ENCODE results near the gene UBA52. TPM values are rescaled to one million over a fixed set of nuclear protein-coding genes. Genes with fewer than 3 reads are reported as not detected.

The UBA52 gene
- total RNA-seq, 1 experiment from 2014 or later, result 1,361 TPM

GRCh38 chr19:18558604-18559003 lies 13.1 kb upstream of the UBA52 start (continued):
- TF ChIP-seq E2F1 (CRISPR knock-in tag; IDR thresholded peaks at IDR 0.05) (no peak), ATF3 (CRISPR knock-in tag; conservative IDR thresholded peaks at IDR 0.05) (no peak)

- Mint-ChIP-seq H3K36me3 (peaks cover 23% of the 10 kb centered on the region), H3K27me3 (ENCODE audit: low read depth) (no peaks in the 10 kb centered on the region), H3K4me3 (peak overlapping the region; percentile 14; the same call in 1 of the 2 replicates), H3K27ac (no peak overlapping the region), H3K9me3 (no peaks in the 10 kb centered on the region), H3K4me1 (peaks cover 8% of the 10 kb centered on the region)
- no peak for DNase-seq (ENCODE audit: low spot score)
- POLR2A ChIA-PET, result no interaction called here
- no peak for TF ChIP-seq NFE2L1 (CRISPR knock-in tag; IDR thresholded peaks at IDR 0.05)
- no peak for TF ChIP-seq RELA (CRISPR knock-in tag; IDR thresholded peaks at IDR 0.05; ENCODE audit: borderline replicate concordance)
- no peak for TF ChIP-seq ZNF317 (CRISPR knock-in tag; IDR thresholded peaks at IDR 0.05; ENCODE audit: borderline replicate concordance, low read depth)
- no peak for TF ChIP-seq NR3C1 (CRISPR knock-in tag; conservative IDR thresholded peaks at IDR 0.05; ENCODE audit: low read depth)
- no peak for ATAC-seq
- CTCF ChIA-PET, result interaction anchor here (0.6 to 0.7 kb wide), 2 partner anchors 30 to 98 kb away, joined by 3 read pairs; no protein-coding TSS in a partner anchor
Measured at GRCh38 chr19:18559685-18560084, 12.0 kb upstream of the UBA52 start.

GRCh38 chr19:18562086-18562485 lies 9.6 kb upstream of the UBA52 start:
- no peak overlapping the region; the same call in 1 of the 2 replicates for H3K27ac Mint-ChIP-seq
- ChIA-PET POLR2A (no interaction called here), CTCF (no interaction called here)
- DNase-seq (ENCODE audit: low spot score), result no peak
- no peak overlapping the region for H3K4me3 Mint-ChIP-seq
- H3K36me3 Mint-ChIP-seq, result peaks cover 36% of the 10 kb centered on the region
- ATAC-seq, result no peak
- no peaks in the 10 kb centered on the region for H3K9me3 Mint-ChIP-seq
- no peaks in the 10 kb centered on the region for H3K27me3 Mint-ChIP-seq (ENCODE audit: low read depth)
- H3K4me1 Mint-ChIP-seq, result peaks cover 8% of the 10 kb centered on the region
- TF ChIP-seq TP53 (CRISPR knock-in tag; IDR thresholded peaks at IDR 0.05) (no peak), ERG (CRISPR knock-in tag; IDR thresholded peaks at IDR 0.05) (no peak), MXD4 (CRISPR knock-in tag; IDR thresholded peaks at IDR 0.05; ENCODE audit: borderline replicate concordance) (no peak), GTF2I (CRISPR knock-in tag; conservative IDR thresholded peaks at IDR 0.05) (no peak), FOXJ3 (CRISPR knock-in tag; IDR thresholded peaks at IDR 0.05; ENCODE audit: borderline replicate concordance) (no peak), ZNF317 (CRISPR knock-in tag; IDR thresholded peaks at IDR 0.05; ENCODE audit: borderline replicate concordance, low read depth) (no peak), NFE2L1 (CRISPR knock-in tag; IDR thresholded peaks at IDR 0.05) (no peak), ZNF416 (CRISPR knock-in tag; IDR thresholded peaks at IDR 0.05) (no peak), AFF4 (CRISPR knock-in tag; IDR thresholded peaks at IDR 0.05; ENCODE audit: borderline replicate concordance) (no peak)

GRCh38 chr19:18566953-18567352 lies 4.7 kb upstream of the UBA52 start:
- DNase-seq (ENCODE audit: low spot score), result no peak
- Mint-ChIP-seq H3K27me3 (ENCODE audit: low read depth) (no peaks in the 10 kb centered on the region), H3K9me3 (no peaks in the 10 kb centered on the region), H3K36me3 (peaks cover 58% of the 10 kb centered on the region), H3K4me1 (0 out of 2 replicates have a peak, but pooled peaks cover 2% of the 10 kb centered on the region), H3K27ac (no peak overlapping the region), H3K4me3 (no peak overlapping the region)
- ATAC-seq, result no peak
- CTCF ChIA-PET, result interaction anchor here (0.9 kb wide), 1 partner anchor 9 kb away, joined by 3 read pairs; the partner anchor contains the start of gene KXD1
- POLR2A ChIA-PET, result interaction anchor here (0.5 to 0.6 kb wide), 2 partner anchors 8 to 116 kb away, joined by 3 read pairs; no protein-coding TSS in a partner anchor
- TF ChIP-seq AFF4 (CRISPR knock-in tag; IDR thresholded peaks at IDR 0.05; ENCODE audit: borderline replicate concordance) (no peak), KAT7 (CRISPR knock-in tag; IDR thresholded peaks at IDR 0.05; ENCODE audit: borderline replicate concordance) (no peak), TEAD4 (CRISPR knock-in tag; IDR thresholded peaks at IDR 0.05) (no peak), NR1H2 (CRISPR knock-in tag; IDR thresholded peaks at IDR 0.05) (no peak)

All from WTC11 (cell line).